OCI-LY7 (cell line): ENCODE results near the gene MCF2L2. TPM values are rescaled to one million over a fixed set of nuclear protein-coding genes. Genes with fewer than 3 reads are reported as not detected.

Experiments used
- BruUV-seq: library from RNA; stranded (reverse); fragments of 400-500 nt; replicated peaks from 2 replicates; lab custom pipeline; 2021; lab: Mats Ljungman, UMichigan
- CTCF ChIA-PET: fragments of 300-600 bp; sonication (Branson Sonifier 250); formaldehyde crosslinking; loops from one replicate; lab custom pipeline; 2022; ENCODE audit warnings: antibody characterized with exemption; ENCODE audit not compliant: unreplicated experiment; lab: Charles Lee
- POLR2A ChIA-PET: fragments of 300-600 bp; sonication (Branson Sonifier 250); formaldehyde crosslinking; loops from one replicate; lab custom pipeline; 2022; ENCODE audit warnings: antibody characterized with exemption; lab: Charles Lee
- DNase-seq: peaks from one replicate; pipeline ENCODE4 v3.0.0-alpha.2; 2015; ENCODE audit warnings: low spot score
- H2AFZ ChIP-seq: fragments of 200-600 bp; sonication (generic), shearing (Covaris generic); 2 replicates; pipeline ENCODE4 v1.6.1; 2014; ENCODE audit warnings: mild to moderate bottlenecking, antibody characterized with exemption, low read length, moderate library complexity
- H3K27ac ChIP-seq: fragments of 200-600 bp; sonication (generic); 2 replicates; pipeline ENCODE4 v1.5.1; 2014; ENCODE audit warnings: mixed run types, low read depth, mild to moderate bottlenecking, moderate library complexity, low read length, inconsistent platforms; ENCODE audit not compliant: poor library complexity, severe bottlenecking
- H3K36me3 ChIP-seq: fragments of 200-600 bp; sonication (generic); 2 replicates; pipeline ENCODE4 v1.6.1; 2014; ENCODE audit warnings: mild to moderate bottlenecking, antibody characterized with exemption, low read length, moderate library complexity, mixed read lengths; ENCODE audit not compliant: insufficient read depth
- H3K4me1 ChIP-seq: fragments of 200-600 bp; sonication (generic); 2 replicates; pipeline ENCODE4 v1.5.1; 2014; ENCODE audit warnings: mild to moderate bottlenecking, low read length; ENCODE audit not compliant: insufficient read depth, poor library complexity, severe bottlenecking
- H3K4me2 ChIP-seq: fragments of 200-600 bp; sonication (generic); 2 replicates; pipeline ENCODE4 v1.6.1; 2014; ENCODE audit warnings: mild to moderate bottlenecking, low read length
- H3K4me3 ChIP-seq: fragments of 200-600 bp; sonication (generic); 2 replicates; pipeline ENCODE4 v1.5.1; 2014; ENCODE audit warnings: mild to moderate bottlenecking, low read depth, low read length; ENCODE audit not compliant: poor library complexity, severe bottlenecking
- H3K79me2 ChIP-seq: fragments of 200-600 bp; sonication (generic); 2 replicates; pipeline ENCODE4 v1.6.1; 2016; ENCODE audit warnings: low read depth, mild to moderate bottlenecking, low read length, moderate library complexity, mixed read lengths; ENCODE audit not compliant: insufficient read depth
- H3K9me2 ChIP-seq: fragments of 200-600 bp; sonication (generic); 2 replicates; pipeline ENCODE4 v1.6.1; 2016; ENCODE audit warnings: mild to moderate bottlenecking, low read length, mixed read lengths; ENCODE audit not compliant: insufficient read depth
- H3K9me3 ChIP-seq: fragments of 200-600 bp; sonication (generic); 2 replicates; pipeline ENCODE4 v1.6.1; 2014; ENCODE audit warnings: mild to moderate bottlenecking, mixed run types, low read length, mixed read lengths
- H4K20me1 ChIP-seq: fragments of 200-600 bp; sonication (generic); 2 replicates; pipeline ENCODE4 v1.6.1; 2014; ENCODE audit warnings: mild to moderate bottlenecking, antibody characterized with exemption, low read length, moderate library complexity, mixed read lengths; ENCODE audit not compliant: insufficient read depth
- EZH2phosphoT487 ChIP-seq: fragments of 200-600 bp; sonication (generic); IDR thresholded peaks from 2 replicates; pipeline ENCODE4 v1.6.1; 2018; ENCODE audit warnings: low read depth, borderline replicate concordance, mild to moderate bottlenecking, mixed run types, antibody characterized with exemption, low read length, moderate library complexity, mixed read lengths
- intact Hi-C: fragments of 100-400 bp; cut with micrococcal nuclease; formaldehyde crosslinking; loops from one replicate; pipeline ENCODE4 v1.10.0; 2022; ENCODE audit not compliant: unreplicated experiment
- total RNA-seq, 2 experiments: library from RNA; depleted of rRNA in 1 of 2; stranded (reverse); fragments of >200 nt in 1 of 2; shearing (Covaris generic) in 1 of 2; gene quantifications; 2 replicates each; pipeline ENCODE4 v1.2.3, GENCODE V29; 2014 to 2022
- TF ChIP-seq, protein P1 (sequence below): fragments of 200-600 bp; sonication (generic); conservative IDR thresholded peaks from 2 replicates; pipeline ENCODE4 v1.5.1; 2014; ENCODE audit warnings: mild to moderate bottlenecking, antibody characterized with exemption, low read length, moderate library complexity, mixed read lengths

Gene MCF2L2
- total RNA-seq, 2 experiments from 2014 or later: 6.6 to 8.0 TPM

DNA sequence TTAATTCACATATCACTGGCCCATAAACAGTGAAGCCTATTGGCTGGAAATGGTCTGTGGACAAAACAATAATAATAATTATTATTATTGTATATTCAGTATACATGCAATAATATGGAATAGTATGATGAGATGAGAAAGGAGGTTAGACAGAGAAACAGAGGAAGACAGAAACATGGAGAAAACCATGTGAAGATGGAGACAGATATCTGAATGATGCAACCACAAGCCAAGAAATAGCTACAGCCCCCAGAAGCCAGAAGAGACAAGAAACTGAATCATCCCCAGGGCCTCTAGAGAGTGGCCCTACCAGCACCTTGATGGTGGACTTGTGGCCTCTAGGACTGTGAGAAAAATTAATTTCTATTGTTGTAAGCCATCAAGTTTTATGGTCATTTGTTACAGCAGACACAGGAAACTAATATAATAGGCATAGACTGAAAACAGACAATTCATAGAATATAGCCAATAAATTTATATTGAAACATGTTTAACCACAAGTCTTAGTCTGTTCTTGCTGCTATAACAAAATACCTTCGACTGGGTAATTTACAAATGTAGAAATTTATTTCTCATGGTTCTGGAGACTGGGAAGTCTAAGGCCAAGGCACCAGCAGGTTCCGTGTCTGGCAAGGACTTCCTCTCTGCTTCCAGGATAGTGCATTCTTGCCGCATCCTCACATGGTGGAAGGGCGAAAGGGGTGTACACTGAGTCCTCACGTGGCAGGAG lies 31.6 kb downstream of the MCF2L2 start:
- BruUV-seq: no TSS peak
- intact Hi-C loops: no loop called here

DNA sequence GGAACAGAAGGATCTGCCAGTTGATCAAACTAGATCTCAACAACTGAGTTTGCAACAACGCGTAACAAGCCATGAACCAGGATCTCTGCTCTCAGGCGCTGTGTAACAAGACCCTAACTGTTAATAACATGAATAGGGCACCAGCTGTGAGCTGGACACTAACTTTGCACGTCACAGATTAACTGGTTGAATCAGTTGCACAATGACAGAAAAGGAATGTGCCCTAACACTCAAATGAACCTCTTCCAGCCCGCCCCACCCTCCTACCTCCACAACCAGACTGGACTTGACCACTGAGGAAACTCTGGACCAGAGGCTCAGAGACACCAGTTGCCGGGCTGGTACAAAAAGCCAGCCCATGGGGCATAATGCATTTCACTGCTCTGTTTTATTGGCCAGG lies 34.3 kb downstream of the MCF2L2 start:
- intact Hi-C loops: no loop called here
- POLR2A ChIA-PET: no interaction called here
- Histone ChIP-seq H3K9me2 (no peaks in the 10 kb centered on the region), H3K79me2 (no peaks in the 10 kb centered on the region), H2AFZ (no peak overlapping the region), H4K20me1 (no peaks in the 10 kb centered on the region), H3K4me2 (no peak overlapping the region), H3K9me3 (no peaks in the 10 kb centered on the region), H3K36me3 (no peaks in the 10 kb centered on the region), H3K27ac (no peak overlapping the region), H3K4me1 (no peaks in the 10 kb centered on the region), H3K4me3 (no peak overlapping the region)
- BruUV-seq: no TSS peak
- TF ChIP-seq, protein P1, sequence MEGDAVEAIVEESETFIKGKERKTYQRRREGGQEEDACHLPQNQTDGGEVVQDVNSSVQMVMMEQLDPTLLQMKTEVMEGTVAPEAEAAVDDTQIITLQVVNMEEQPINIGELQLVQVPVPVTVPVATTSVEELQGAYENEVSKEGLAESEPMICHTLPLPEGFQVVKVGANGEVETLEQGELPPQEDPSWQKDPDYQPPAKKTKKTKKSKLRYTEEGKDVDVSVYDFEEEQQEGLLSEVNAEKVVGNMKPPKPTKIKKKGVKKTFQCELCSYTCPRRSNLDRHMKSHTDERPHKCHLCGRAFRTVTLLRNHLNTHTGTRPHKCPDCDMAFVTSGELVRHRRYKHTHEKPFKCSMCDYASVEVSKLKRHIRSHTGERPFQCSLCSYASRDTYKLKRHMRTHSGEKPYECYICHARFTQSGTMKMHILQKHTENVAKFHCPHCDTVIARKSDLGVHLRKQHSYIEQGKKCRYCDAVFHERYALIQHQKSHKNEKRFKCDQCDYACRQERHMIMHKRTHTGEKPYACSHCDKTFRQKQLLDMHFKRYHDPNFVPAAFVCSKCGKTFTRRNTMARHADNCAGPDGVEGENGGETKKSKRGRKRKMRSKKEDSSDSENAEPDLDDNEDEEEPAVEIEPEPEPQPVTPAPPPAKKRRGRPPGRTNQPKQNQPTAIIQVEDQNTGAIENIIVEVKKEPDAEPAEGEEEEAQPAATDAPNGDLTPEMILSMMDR: no peak
- no peak for TF ChIP-seq EZH2phosphoT487
- no peak for DNase-seq
- CTCF ChIA-PET: no interaction called here

More for the DNA sequence above, 31.6 kb downstream of the MCF2L2 start:
- TF ChIP-seq EZH2phosphoT487: no peak
- TF ChIP-seq, protein P1: no peak
- no peaks in the 10 kb centered on the region for H3K36me3 ChIP-seq
- CTCF ChIA-PET: no interaction called here
- no peaks in the 10 kb centered on the region for H3K79me2 ChIP-seq
- no peak for DNase-seq
- H3K4me1 ChIP-seq: no peaks in the 10 kb centered on the region
- H4K20me1 ChIP-seq: no peaks in the 10 kb centered on the region
- POLR2A ChIA-PET: no interaction called here
- no peak overlapping the region for H2AFZ ChIP-seq
- no peak overlapping the region for H3K27ac ChIP-seq
- H3K4me2 ChIP-seq: no peak overlapping the region
- H3K4me3 ChIP-seq: no peak overlapping the region
- H3K9me2 ChIP-seq: no peaks in the 10 kb centered on the region
- no peaks in the 10 kb centered on the region for H3K9me3 ChIP-seq

- H2AFZ ChIP-seq: no peak overlapping the region
- intact Hi-C loops: no loop called here
- H4K20me1 ChIP-seq: no peaks in the 10 kb centered on the region
- H3K4me3 ChIP-seq: no peak overlapping the region
- no peaks in the 10 kb centered on the region for H3K4me1 ChIP-seq
- no peak overlapping the region for H3K27ac ChIP-seq
- no peaks in the 10 kb centered on the region for H3K9me3 ChIP-seq
- DNase-seq: no peak
- POLR2A ChIA-PET: no interaction called here
- CTCF ChIA-PET: no interaction called here
- no peaks in the 10 kb centered on the region for H3K36me3 ChIP-seq
- H3K79me2 ChIP-seq: no peaks in the 10 kb centered on the region
- H3K9me2 ChIP-seq: no peaks in the 10 kb centered on the region
- no TSS peak for BruUV-seq
- no peak for TF ChIP-seq EZH2phosphoT487
- TF ChIP-seq, protein P1: no peak
- no peak overlapping the region for H3K4me2 ChIP-seq
These were observed 34.8 kb downstream of the MCF2L2 start for GRCh38 chr3:183393625-183394024.
